ENCODE data around the gene CTH.
"Not testable (repeated sequence)": the region's sequence is repeated elsewhere in the genome, so short reads cannot be mapped to it uniquely, and the experiment has no call there.

The CTH gene

DNA sequence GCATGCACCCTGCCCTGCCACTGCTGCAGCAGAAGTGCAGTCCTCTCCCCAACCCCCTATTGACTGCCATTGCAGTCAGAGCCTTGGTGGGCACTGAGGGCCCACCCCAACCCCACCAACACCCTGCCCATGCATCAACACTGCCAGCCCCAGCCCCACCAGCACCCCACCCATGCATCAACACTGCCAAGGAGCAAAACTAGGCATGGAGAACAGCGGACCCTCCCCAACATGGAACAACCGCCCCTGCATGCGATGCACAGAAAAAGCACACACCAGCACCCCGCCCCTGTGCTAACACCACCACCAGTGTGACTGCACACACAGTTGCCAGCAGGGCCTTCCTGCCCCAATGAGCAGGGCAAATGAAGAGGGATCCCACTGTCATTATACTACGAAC lies 57.1 kb downstream of the CTH start:
- Mint-ChIP-seq H3K4me3 (no peak overlapping the region), H3K4me1 (no peaks in the 10 kb centered on the region), H3K27ac (ENCODE audit: low read depth) (no peak overlapping the region), H3K27me3 (peaks cover 34% of the 10 kb centered on the region), H3K36me3 (ENCODE audit: insufficient read depth) (no peaks in the 10 kb centered on the region), H3K9me3 (no peaks in the 10 kb centered on the region)
- DNase-seq (ENCODE audit: low spot score in 2 of 2) (no peak), ATAC-seq (replicated peaks; ENCODE audit: extremely low read depth, poor library complexity, severe bottlenecking) (no peak)

DNA sequence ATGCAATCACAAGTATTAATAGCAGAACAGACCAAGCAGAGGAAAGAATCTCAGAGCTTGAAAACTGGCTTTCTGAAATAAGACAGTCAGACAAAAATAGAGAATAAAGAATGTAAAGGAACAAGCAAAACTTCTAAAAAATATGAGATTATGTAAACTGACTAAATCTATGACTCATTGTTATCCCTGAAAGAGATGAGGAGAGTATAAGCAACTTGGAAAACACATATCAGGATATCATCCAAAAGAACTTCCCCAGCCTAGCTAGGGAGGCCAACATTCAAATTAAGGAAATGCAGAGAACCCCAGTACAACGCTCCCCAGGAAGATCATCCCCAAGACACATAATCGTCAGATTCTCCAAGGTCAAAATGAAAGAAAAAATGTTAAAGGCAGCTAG lies 58.1 kb downstream of the CTH start:
- H3K4me3 Mint-ChIP-seq; DNase-seq (ENCODE audit: low spot score in 2 of 2); ATAC-seq (replicated peaks; ENCODE audit: extremely low read depth, poor library complexity, severe bottlenecking); H3K4me1 Mint-ChIP-seq; H3K27ac Mint-ChIP-seq (ENCODE audit: low read depth); H3K36me3 Mint-ChIP-seq (ENCODE audit: insufficient read depth); H3K9me3 Mint-ChIP-seq: not testable (repeated sequence)
- peaks cover 34% of the 10 kb centered on the region for H3K27me3 Mint-ChIP-seq

DNA sequence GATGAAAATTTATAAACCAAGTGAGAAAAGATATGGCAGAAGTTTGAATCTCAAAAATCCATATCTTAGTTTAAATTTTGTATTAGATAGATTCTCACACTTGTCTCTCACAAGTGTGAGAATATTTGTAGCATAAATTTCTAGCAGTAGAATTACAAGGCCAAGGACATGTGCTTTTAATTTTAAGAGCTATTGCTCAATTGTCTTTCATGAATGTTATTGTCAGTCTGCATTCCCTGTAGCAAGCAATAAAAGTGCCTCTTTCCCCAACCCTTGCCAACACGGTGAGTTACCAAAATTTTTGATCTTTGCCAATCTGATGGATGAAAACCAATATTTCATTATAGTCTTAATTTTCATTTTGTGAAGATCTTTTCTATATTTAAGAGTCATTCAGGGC lies 64.0 kb downstream of the CTH start:
- Mint-ChIP-seq H3K4me3 (no peak overlapping the region), H3K36me3 (ENCODE audit: insufficient read depth) (no peaks in the 10 kb centered on the region)
- no peak for ATAC-seq (replicated peaks; ENCODE audit: extremely low read depth, poor library complexity, severe bottlenecking)

DNA sequence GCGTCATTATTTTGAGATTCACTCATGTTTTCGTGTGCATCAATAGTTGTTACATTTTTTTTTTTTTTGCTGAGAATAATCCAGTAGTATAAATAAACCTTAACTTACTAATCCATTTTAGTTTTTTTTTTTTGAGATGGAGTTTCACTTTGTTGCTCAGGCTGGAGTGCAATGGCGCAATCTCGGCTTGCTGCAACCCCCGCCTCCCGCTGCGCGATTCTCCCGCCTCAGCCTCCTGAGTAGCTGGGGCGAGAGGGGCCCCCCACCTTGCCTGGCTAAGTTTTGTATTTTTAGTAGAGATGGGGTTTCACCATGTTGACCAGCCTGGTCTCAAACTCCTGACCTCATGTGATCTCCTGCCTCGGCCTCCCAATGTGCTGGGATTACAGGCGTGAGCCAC lies 66.0 kb downstream of the CTH start:
- Mint-ChIP-seq H3K27me3 (no peaks in the 10 kb centered on the region), H3K27ac (ENCODE audit: low read depth) (no peak overlapping the region), H3K9me3 (no peaks in the 10 kb centered on the region), H3K36me3 (ENCODE audit: insufficient read depth) (no peaks in the 10 kb centered on the region), H3K4me3 (no peak overlapping the region), H3K4me1 (no peaks in the 10 kb centered on the region)
- DNase-seq (ENCODE audit: low spot score in 2 of 2) (no peak), ATAC-seq (replicated peaks; ENCODE audit: extremely low read depth, poor library complexity, severe bottlenecking) (no peak)

More for the DNA sequence above, 64.0 kb downstream of the CTH start:
- no peak for DNase-seq (ENCODE audit: low spot score in 2 of 2)
- no peaks in the 10 kb centered on the region for H3K4me1 Mint-ChIP-seq
- H3K27me3 Mint-ChIP-seq: peaks cover 8% of the 10 kb centered on the region
- no peak overlapping the region for H3K27ac Mint-ChIP-seq (ENCODE audit: low read depth)
- no peaks in the 10 kb centered on the region for H3K9me3 Mint-ChIP-seq

DNA sequence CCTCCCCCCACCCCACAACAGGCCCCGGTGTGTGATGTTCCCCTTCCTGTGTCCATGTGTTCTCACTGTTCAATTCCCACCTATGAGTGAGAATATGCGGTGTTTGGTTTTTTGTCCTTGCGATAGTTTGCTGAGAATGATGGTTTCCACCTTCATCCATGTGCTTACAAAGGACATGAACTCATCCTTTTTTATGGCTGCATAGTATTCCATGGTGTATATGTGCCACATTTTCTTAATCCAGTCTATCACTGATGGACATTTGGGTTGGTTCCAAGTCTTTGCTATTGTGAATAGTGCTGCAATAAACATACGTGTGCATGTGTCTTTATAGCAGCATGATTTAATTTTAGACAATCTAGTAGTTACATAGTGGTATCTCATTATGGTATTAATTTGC lies 66.8 kb downstream of the CTH start:
- H3K4me1 Mint-ChIP-seq; DNase-seq (ENCODE audit: low spot score in 2 of 2); H3K27ac Mint-ChIP-seq (ENCODE audit: low read depth); H3K36me3 Mint-ChIP-seq (ENCODE audit: insufficient read depth); ATAC-seq (replicated peaks; ENCODE audit: extremely low read depth, poor library complexity, severe bottlenecking); H3K27me3 Mint-ChIP-seq; H3K4me3 Mint-ChIP-seq; H3K9me3 Mint-ChIP-seq: not testable (repeated sequence)

DNA sequence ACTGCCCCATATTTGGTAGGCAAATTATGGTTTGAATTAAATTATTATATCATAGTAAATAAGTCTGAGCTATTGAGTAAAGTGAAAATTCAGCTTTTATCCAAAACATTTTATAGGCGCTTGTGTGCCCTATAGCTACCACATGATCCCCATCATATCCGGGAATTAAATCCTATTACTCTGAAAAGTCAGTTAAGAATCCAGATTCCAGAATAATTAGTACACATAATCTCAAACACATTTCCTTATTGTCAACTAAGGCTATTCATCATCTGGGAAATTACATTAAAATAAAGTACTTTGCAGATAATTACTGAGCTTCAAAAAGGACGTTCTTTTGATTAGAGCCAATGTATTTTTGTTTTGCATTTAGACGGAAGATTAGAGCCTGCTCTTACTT lies 72.3 kb downstream of the CTH start:
- no peaks in the 10 kb centered on the region for H3K4me1 Mint-ChIP-seq
- H3K9me3 Mint-ChIP-seq: no peaks in the 10 kb centered on the region
- DNase-seq (ENCODE audit: low spot score in 2 of 2) (no peak), ATAC-seq (replicated peaks; ENCODE audit: extremely low read depth, poor library complexity, severe bottlenecking) (no peak)
- H3K36me3 Mint-ChIP-seq (ENCODE audit: insufficient read depth): no peaks in the 10 kb centered on the region
- H3K4me3 Mint-ChIP-seq: no peak overlapping the region
- H3K27me3 Mint-ChIP-seq: peaks cover 5% of the 10 kb centered on the region
- H3K27ac Mint-ChIP-seq (ENCODE audit: low read depth): no peak overlapping the region

DNA sequence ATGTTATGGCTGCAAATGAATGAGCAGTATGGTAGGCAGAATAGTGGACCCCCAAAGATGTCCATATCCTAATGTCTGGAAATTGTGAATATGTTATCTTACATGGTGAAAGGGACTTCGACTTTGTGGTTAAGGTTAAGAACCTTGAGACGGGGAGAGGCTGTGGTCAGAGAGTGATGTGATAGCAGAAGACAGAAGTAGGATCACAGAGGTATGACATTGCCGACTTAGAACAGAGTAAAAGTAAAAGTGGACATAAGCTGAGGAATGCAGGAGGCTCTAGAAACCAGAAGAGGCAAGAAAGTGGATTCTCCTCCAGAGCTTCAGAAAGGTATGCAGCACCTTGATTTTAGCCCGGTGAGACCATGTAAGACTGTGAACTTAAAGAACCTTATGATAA lies 74.6 kb downstream of the CTH start:
- no peak for ATAC-seq (replicated peaks; ENCODE audit: extremely low read depth, poor library complexity, severe bottlenecking)
- no peak overlapping the region for H3K4me3 Mint-ChIP-seq

DNA sequence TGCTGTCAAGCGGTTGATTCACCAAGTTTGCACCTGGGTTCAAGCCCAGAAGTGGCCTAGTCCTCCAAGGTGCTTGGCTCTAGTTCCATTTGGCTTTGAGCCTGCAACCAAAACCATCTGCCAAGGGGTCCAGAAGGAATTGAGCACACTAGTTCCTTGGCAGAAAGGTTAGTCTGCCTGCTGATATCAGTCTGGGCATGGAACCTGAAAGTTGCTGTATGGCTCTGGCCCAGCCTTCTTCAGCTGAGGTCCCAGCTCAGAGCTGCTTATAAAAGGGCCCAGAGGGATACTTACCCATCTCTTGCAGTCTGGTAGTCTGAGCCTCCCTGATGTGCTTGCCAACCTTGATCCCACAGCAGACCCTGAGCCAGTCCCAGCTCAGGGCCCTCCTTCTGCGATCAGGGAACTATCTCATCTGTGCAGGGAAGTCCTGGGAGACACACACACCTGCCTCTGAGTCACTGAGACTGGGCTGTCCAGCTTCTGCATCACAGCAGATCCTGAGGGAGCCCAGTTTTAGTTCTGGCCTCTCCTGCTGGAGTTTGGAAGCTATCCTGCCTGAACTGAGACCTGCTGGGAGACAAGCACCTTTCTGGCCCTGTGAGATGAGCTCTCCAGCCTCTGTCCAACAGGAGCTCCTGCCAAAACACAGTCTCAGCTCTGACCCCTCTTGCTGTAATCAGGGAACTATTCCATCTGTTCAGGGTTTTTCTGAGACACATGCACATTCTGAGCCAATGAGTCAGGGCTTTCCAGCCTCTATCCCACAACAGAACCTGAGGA lies 75.8 kb downstream of the CTH start:
- ATAC-seq (replicated peaks; ENCODE audit: extremely low read depth, poor library complexity, severe bottlenecking) (no peak), DNase-seq (ENCODE audit: low spot score in 2 of 2) (no peak)
- Mint-ChIP-seq H3K27me3 (peaks cover 21% of the 10 kb centered on the region), H3K27ac (ENCODE audit: low read depth) (no peak overlapping the region), H3K4me1 (no peaks in the 10 kb centered on the region), H3K4me3 (no peak overlapping the region), H3K36me3 (ENCODE audit: insufficient read depth) (no peaks in the 10 kb centered on the region), H3K9me3 (no peaks in the 10 kb centered on the region)

More for the DNA sequence above, 74.6 kb downstream of the CTH start:
- no peaks in the 10 kb centered on the region for H3K4me1 Mint-ChIP-seq
- H3K27ac Mint-ChIP-seq (ENCODE audit: low read depth): no peak overlapping the region
- no peaks in the 10 kb centered on the region for H3K9me3 Mint-ChIP-seq
- no peaks in the 10 kb centered on the region for H3K36me3 Mint-ChIP-seq (ENCODE audit: insufficient read depth)
- DNase-seq (ENCODE audit: low spot score in 2 of 2): no peak
- peaks cover 21% of the 10 kb centered on the region for H3K27me3 Mint-ChIP-seq

DNA sequence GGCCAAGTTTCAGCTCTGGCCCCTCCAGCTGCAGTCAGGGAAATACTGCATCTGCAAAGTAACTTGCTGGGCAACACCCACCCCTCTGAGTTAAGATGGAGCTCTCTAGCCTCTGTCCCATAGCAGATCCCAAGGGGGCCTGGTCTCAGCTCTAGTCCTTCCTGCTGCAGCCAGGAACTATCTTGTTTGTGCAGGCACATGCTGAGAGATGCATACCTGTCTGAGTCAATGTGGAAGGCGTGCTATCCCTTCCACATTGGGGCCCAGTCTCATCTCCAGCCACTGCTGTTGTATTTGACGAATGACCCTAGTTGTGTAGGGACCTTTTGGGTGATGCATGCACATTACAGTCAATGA lies 76.4 kb downstream of the CTH start:
- Mint-ChIP-seq H3K4me1 (no peaks in the 10 kb centered on the region), H3K27ac (ENCODE audit: low read depth) (no peak overlapping the region), H3K9me3 (no peaks in the 10 kb centered on the region), H3K4me3 (no peak overlapping the region), H3K36me3 (ENCODE audit: insufficient read depth) (no peaks in the 10 kb centered on the region), H3K27me3 (peaks cover 21% of the 10 kb centered on the region)
- DNase-seq (ENCODE audit: low spot score in 2 of 2): no peak
- ATAC-seq (replicated peaks; ENCODE audit: extremely low read depth, poor library complexity, severe bottlenecking): no peak

DNA sequence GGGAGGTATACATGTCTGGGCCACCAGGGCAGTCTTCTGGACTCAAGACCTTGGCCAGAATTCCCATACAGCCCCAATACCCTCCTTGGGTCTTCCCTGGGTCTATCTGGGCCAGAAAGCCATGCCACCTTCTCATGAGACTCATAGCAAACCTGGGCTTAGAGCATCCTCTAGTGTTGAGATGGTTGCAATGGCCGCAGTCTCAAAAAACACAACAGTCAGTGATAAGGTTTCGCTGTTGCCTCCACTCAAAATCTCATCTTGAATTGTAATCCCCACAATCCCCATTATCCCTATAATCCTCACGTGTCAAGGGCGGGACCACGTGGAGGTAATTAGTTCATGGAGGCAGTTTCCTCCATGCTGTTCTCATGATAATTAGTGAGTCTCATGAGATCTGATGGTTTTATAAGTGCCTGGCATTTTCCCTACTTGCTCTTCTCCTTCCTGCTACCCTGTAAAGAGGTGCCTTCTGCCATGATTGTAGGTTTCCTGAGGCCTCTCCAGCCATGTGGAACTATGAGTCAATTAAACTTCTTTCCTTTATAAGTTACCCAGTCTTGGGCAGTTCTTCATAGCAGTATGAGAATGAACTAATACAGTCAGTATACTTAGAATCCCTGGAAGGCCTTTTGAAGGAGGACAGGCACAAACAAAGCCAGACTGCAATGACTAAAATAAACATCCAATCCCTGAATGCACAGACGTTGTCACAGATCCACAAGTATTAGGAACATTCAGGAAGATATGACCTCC lies 77.0 kb downstream of the CTH start:
- Mint-ChIP-seq H3K27ac (ENCODE audit: low read depth) (no peak overlapping the region), H3K4me3 (no peak overlapping the region), H3K36me3 (ENCODE audit: insufficient read depth) (no peaks in the 10 kb centered on the region), H3K4me1 (no peaks in the 10 kb centered on the region), H3K27me3 (peaks cover 21% of the 10 kb centered on the region), H3K9me3 (no peaks in the 10 kb centered on the region)
- no peak for ATAC-seq (replicated peaks; ENCODE audit: extremely low read depth, poor library complexity, severe bottlenecking)
- DNase-seq (ENCODE audit: low spot score in 2 of 2): no peak
